H1 (cell line): ENCODE results near the gene SNRK.

Experiments
- ATF2 ChIP-seq: IDR thresholded peaks from 2 replicates; pipeline ENCODE4 v1.6.1; 2012; ENCODE audit warnings: low read length, inconsistent platforms
- BACH1 ChIP-seq: IDR thresholded peaks from 2 replicates; pipeline ENCODE4 v1.6.1; 2012; ENCODE audit warnings: low read length, improper control_type of control experiment
- CHD2 ChIP-seq: IDR thresholded peaks from 2 replicates; pipeline ENCODE4 v1.6.1; 2012; ENCODE audit warnings: low read length, improper control_type of control experiment
- EP300 ChIP-seq, 2 experiments: IDR thresholded peaks; 1 replicate in 1 of 2; 2 replicates in 1 of 2; pipeline ENCODE4 v1.6.1; 2011 to 2012; ENCODE audit warnings: low read depth in 2 of 2, low read length in 2 of 2, mild to moderate bottlenecking in 2 of 2, borderline replicate concordance in 1 of 2, inconsistent platforms in 1 of 2, moderate library complexity in 1 of 2
- EZH2 ChIP-seq: fragments of 200-600 bp; sonication (generic); IDR thresholded peaks from 2 replicates; pipeline ENCODE4 v1.7.1; 2012; ENCODE audit warnings: low read depth, mild to moderate bottlenecking, moderate library complexity, low read length, inconsistent platforms; ENCODE audit not compliant: severe bottlenecking
- JUND ChIP-seq: IDR thresholded peaks from 2 replicates; pipeline ENCODE4 v1.6.1; 2011; ENCODE audit warnings: mild to moderate bottlenecking, improper control_type of control experiment, low read length
- MAX ChIP-seq: IDR thresholded peaks from 2 replicates; pipeline ENCODE4 v1.6.1; 2012; ENCODE audit warnings: inconsistent platforms
- POLR2A ChIP-seq, 2 experiments: IDR thresholded peaks; 1 replicate in 1 of 2; 2 replicates in 1 of 2; pipeline ENCODE4 v1.6.1; 2011; ENCODE audit warnings: low read depth in 2 of 2, low read length in 2 of 2, mild to moderate bottlenecking in 2 of 2; ENCODE audit errors: control extremely low read depth in 1 of 2
- RAD21 ChIP-seq, 2 experiments: IDR thresholded peaks in 1 of 2; conservative IDR thresholded peaks in 1 of 2; 2 replicates each; pipeline ENCODE4 v1.6.1; 2011; ENCODE audit warnings: low read depth in 2 of 2, low read length in 2 of 2, improper control_type of control experiment in 1 of 2, inconsistent platforms in 1 of 2, mild to moderate bottlenecking in 1 of 2, moderate library complexity in 1 of 2
- ZNF274 ChIP-seq: IDR thresholded peaks from 2 replicates; pipeline ENCODE4 v1.7.0; 2012; ENCODE audit warnings: low read length, borderline replicate concordance; ENCODE audit errors: extremely low read depth
- TF ChIP-seq, protein P1 (sequence below), 3 experiments: IDR thresholded peaks; 1 replicate in 2 of 3; 2 replicates in 1 of 3; pipeline versions ENCODE4 v1.5.1 to v1.6.1; 2011; ENCODE audit warnings: low read length in 3 of 3, mild to moderate bottlenecking in 3 of 3, inconsistent platforms in 2 of 3, low read depth in 1 of 3, moderate library complexity in 1 of 3; ENCODE audit not compliant: insufficient read depth in 1 of 3; ENCODE audit errors: control extremely low read depth in 1 of 3

GRCh38 chr3:43273416-43273815 is 12.9 kb upstream of the SNRK start:
- TF ChIP-seq, protein P1, sequence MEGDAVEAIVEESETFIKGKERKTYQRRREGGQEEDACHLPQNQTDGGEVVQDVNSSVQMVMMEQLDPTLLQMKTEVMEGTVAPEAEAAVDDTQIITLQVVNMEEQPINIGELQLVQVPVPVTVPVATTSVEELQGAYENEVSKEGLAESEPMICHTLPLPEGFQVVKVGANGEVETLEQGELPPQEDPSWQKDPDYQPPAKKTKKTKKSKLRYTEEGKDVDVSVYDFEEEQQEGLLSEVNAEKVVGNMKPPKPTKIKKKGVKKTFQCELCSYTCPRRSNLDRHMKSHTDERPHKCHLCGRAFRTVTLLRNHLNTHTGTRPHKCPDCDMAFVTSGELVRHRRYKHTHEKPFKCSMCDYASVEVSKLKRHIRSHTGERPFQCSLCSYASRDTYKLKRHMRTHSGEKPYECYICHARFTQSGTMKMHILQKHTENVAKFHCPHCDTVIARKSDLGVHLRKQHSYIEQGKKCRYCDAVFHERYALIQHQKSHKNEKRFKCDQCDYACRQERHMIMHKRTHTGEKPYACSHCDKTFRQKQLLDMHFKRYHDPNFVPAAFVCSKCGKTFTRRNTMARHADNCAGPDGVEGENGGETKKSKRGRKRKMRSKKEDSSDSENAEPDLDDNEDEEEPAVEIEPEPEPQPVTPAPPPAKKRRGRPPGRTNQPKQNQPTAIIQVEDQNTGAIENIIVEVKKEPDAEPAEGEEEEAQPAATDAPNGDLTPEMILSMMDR (IDR thresholded peaks at IDR 0.05; ENCODE audit: control extremely low read depth in 1 of 3, insufficient read depth in 1 of 3, low read depth in 1 of 3, low read length in 3 of 3): no peak
- TF ChIP-seq POLR2A (IDR thresholded peaks at IDR 0.05; ENCODE audit: control extremely low read depth in 1 of 2, low read depth in 2 of 2, low read length in 2 of 2) (no peak), BACH1 (no peak), CHD2 (no peak), EZH2 (no peak), ATF2 (no peak), RAD21 (IDR thresholded peaks at IDR 0.05 in 1 of 2, conservative IDR thresholded peaks at IDR 0.05 in 1 of 2; ENCODE audit: low read depth in 2 of 2, low read length in 2 of 2) (no peak), ZNF274 (no peak), MAX (no peak), JUND (no peak), EP300 (IDR thresholded peaks at IDR 0.05; ENCODE audit: borderline replicate concordance in 1 of 2, low read depth in 2 of 2, low read length in 2 of 2) (no peak)
